Activated naive CD4-positive, alpha-beta T cell treated with anti-CD3 and anti-CD28 coated beads, Interleukin-2, amount 50 U/mL, for 16 hours (primary cell): ENCODE results near the gene SRPRB.

Experiments
- DNase-seq: peaks from one replicate; pipeline ENCODE4 v3.0.0-alpha.2; 2020

SRPRB gene

DNA sequence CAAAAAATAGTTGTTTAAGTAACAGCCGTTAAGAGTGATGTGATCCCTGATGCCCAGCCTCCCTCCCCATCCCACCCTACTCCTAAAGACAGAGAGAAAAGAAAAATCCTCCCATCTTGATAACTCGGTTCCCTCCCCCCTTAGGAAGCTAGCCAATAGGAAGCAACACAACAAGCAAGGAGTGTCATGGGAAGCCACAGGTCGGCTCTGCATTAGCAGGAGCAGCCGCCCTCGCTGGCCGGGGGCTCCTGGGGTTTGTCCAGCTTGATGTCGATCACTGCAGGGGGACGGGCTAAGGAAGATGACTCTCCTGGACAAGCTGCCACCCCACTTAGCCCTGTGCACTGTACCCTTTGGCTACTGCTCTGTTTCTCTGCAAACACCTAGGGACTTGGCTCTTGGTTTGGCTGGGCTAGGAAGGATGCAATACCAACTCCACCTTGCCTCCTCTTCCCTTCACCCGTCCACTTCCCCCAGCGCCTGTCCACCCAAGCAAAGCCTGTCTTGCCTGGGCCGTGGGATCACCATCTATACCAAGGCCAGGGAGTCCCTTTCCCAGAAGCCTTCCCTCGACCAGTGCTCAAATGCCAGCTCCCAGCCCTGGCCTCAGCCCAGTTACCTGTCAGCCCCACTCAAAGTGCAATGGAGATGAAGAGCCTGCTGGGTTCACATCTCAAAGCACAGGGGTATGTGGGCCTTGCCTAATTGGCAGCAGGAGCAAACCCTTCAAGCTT, 23.1 kb downstream of the SRPRB start:
- DNase-seq = no peak

- no peak for DNase-seq
These were observed 23.7 kb downstream of the SRPRB start for GRCh38 chr3:133829310-133829707.

DNA sequence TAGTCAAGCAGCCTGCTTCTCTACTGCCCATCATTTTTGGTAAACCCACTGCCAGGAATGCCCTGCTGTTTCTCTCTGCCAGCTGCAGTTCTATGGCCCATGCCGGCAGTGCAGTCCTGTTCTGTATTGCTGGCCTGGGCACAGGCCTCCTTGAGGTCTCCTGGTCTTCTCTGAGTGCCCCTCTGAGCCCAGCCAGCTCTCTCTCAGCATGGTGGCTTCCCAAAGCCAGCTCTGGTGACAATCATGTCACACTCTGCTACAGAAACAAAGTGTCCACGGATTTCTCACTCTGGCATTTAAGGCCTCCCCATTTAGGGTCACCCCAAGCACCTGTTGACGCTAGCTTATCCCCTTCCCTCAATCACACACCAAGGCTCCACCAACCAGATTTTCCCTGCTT, 24.5 kb downstream of the SRPRB start:
- no peak for DNase-seq

DNA sequence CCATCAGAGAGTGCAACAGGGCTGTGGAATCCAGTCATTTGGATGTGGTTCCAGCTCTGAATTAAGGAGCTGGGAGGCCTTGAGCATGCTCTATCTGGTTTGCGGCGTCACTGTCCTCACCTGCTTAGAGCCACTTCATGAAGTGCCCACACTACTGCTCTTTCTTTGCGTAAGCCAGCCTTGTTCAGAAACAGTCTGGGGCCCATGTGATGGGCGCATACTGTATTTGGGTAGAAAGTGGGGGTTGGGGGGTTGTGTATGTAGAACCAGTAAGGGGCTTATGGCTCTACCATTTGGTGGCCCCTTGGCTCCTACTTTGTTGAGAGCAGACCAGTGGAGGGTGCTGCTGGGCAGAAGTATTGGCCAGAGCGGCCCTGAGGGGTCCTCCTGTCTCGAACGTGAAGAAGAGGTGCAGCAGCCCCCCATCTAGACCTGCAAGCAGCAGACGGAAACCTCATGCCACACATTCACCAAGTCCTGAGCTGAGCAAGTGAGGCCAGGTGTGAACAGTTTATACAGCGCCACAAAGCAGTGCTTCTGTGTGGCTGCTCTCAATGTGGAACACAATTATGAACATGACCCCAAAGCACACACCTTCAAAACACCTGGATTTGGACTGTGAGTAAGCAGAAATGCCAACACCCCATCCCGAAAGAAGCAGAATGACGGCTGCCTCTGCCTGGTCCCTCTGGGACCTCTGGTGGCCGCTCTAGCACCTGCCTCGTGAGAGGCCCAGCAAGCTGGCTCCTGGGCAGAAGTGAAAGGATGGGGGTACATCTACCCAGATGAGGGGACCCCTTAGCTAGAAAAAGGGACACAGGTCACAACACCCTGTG, 26.6 kb downstream of the SRPRB start:
- DNase-seq = no peak

GRCh38 chr3:133832802-133833144, 27.2 kb downstream of the SRPRB start:
- DNase-seq = no peak

GRCh38 chr3:133833267-133833666, 27.7 kb downstream of the SRPRB start:
- DNase-seq = no peak

GRCh38 chr3:133833880-133834620, 28.4 kb downstream of the SRPRB start:
- DNase-seq = no peak

DNA sequence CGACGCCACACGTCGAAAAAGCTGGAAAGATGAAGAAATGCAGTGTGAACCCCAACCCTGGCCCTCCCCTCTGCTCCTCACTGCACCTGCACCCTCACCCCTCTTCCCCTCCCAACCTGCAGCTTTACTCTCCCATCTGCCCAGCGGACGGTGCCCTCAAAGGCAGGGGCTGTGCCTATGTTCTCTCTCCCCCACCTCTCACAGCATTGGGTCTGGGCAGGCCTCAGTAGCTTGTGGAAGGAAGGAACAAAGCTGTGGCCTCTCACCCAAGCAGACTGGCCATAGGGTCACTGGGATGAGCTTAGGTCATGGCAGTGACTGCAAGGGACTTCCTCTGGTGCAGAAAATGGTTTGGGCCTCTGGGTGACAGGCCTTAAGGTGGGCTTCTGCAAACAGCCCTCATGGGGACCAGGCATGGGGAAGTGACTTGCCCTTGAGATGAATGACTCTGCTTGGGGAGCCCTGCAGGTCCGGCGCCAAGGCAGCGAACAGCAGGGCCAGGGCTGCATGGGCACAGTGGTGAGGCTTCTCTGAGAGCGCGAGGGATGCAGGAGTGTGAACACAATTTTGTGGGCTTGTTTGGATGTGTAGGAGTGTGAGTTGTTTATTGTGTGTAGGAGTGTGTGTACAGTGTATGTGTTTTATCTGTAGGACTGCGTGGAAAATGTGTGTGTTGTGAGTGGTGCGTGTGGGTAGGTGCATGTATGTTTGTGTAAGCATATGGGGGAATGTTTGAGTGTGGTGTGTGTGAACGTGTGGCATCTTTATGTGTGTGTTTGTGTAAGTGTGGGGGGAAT, 29.2 kb downstream of the SRPRB start:
- no peak for DNase-seq

DNA sequence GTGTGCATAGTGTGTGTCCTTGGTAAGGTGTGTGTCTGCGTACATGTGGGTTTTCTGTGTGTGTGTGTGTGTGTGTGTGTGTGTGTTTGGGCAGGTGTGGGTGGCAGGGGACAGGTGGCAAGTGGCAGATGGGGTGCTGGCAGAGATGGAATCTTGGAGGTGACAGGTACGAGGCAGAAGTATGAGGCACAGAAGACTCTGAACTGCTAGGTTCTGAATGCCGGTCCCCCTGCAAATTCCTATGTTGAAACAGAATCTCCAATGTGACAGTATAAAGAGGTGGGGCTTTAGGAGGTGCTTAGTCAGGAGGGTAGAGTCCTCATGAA, 29.8 kb downstream of the SRPRB start:
- DNase-seq = no peak

- no peak for DNase-seq
These were observed 30.3 kb downstream of the SRPRB start for GRCh38 chr3:133835961-133836360.

DNA sequence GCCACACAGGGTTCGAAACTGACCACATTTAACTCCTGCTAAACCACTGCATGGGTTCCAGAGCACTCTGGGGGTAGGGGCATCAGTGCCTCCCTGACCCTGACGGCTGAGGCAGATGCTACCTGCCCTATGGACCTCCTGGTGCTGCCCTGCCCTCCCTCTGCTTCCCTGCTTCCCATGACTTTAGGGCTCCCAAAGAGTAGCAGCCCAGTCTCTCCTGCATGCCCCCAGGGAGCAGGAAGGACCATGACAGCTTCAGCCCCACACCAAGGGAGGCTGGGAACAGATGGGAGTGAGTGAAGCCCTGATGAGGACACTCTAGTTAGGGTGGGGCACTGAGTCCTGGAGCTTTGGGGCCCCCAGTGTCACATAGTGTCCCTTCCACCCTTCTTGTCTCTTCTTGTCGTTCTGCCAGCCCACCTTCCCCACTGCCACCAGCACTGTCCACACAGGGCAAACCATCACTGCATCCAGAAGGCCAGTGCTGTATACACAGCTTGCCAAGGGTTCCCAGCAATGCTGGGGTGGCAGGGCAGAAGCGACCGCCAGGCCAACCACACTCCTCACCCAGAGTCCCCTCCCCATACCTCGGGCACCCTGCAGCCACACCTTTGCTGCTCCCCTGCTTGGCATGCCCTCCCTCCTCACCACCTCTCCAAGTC, 31.0 kb downstream of the SRPRB start:
- DNase-seq = no peak

- DNase-seq = no peak
These were observed 32.1 kb downstream of the SRPRB start for GRCh38 chr3:133837487-133838295.

DNA sequence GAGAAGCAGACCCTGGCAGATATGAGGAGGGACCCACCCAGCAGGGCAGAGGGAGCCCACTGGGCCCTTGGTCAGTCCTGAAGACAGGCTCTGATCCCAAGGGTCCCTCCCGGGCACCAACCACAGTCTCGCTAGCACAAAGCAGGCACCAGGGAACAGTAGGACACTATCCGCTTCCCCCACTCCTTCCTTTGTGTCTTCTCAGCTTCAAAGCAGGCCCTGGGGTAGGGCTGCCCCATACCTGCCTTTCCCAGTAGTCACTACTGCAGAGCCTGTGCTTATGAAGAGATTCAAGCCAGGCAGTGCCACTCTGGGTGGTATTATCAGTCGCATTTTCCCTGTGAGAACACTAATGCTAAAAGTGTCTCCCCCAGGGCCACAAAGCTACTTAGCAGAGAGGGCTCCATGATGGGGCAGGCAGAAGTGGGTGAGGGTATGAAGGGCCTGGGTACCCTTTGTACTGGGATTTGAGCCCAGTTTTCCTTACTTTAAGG, 32.7 kb downstream of the SRPRB start:
- DNase-seq = no peak

DNA sequence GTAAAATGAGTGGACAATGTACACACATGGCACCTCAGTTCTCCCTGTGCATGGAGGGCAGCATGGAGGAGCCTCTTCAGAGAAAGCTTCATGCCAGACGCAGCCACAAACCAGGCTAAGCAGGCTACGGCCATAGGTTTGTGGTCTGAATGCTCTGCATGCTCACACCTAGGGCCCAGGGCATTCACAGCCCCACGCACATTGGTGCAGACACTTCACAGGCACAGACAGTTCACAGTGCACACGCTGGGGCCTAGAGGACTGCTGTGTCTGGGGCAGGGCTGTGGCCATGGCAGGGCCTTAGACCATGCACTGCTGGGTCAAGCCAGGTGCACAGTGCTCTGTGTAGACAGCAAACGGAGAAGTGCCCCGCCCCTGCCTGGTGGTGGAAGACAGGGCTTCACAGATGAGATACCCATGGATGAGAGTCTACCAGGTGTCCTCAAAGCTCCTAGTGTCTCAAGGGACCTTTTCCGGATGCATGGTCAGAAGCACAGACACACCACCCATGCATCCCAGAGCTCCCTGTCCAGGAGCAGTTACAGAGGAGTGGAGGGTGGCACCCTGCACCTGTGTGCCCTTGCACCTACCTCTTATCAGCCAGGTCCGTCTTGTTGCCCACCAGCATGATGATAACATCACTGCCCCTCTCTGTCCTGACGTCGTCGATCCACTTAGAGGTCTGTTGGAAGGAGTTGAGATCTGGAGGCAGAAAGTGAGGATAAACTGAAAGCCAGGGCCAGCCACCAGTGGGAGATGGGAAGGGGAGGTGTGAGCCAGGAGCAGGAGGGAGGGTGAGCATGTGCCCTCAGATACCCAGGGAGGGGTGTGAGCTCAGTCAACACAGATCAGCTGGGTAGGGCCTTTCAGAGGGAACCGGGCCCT, 33.5 kb downstream of the SRPRB start:
- no peak for DNase-seq

DNA sequence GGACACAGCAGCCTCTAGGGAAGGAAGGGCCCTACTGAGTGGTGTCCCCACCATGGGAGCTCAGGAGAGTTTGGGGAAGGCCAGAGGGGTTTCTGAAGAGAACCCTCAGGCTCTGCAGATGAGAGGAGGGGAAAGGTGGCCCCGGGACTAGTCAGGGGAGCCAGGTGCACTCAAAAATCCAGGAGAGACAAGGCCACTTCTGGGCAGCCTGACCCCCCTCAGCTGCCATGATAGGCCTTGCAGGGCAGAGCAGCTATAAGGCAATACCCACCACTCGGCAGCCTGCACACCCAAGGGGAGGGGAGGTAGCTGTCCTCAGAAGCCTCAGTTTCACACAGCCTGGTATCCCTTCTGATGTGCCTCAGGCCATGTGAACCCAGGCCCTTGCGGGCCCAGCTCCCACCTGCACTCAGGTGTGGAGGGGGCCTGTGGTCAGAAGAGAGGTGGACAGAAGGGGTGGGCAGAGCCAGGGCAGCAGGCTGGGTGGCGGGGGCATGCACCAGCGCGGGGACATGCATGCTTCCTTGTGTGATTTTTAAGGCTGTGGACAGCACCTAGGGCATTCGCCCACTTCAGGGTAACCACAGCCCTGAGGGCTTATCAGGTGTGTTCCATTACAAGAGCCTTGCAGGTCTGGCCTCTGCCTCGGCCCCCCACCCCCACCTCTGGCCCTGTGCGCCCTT, 34.6 kb downstream of the SRPRB start:
- no peak for DNase-seq

DNA sequence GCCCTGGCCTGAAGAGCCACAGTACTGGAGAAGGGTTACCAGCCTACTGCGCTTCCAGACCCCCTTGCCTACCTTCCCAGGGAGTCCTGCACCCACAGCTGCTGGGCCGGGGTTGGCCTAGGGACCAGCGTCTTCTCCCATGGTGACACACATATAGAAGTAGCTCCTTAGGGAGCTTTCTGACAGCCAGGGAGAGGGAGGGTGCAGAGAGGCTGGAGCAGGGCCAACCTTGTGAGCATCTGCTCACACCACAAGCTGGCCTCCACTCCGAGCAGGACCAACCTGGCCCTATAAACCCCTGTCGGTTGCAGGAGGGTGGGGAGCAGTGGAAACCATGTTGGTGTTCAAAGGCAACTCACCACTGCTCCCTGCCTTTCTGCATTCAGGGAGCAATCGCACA, 35.2 kb downstream of the SRPRB start:
- no peak for DNase-seq

DNA sequence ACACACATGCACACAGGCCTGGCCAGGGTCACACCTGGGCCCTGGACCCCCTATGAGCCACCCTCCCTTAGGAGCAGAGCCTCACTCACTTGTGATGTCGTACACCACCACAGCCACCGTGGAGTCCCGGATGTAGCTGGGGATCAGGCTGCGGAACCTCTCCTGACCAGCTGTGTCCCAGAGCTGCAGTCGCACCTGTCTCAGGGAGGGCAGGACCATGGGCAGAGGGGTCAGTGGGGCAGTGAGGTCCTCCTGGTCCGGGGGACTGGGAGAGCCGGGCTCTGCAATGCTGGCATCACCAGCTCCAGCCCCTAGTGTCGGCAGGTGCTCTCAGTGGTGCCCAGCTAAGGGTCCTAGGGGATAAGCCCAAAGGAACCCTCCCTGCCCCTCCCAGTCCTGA, 35.6 kb downstream of the SRPRB start:
- no peak for DNase-seq

GRCh38 chr3:133842158-133842557, 36.5 kb downstream of the SRPRB start:
- no peak for DNase-seq

- no peak for DNase-seq
These were observed 38.0 kb downstream of the SRPRB start for GRCh38 chr3:133843634-133844033.

- DNase-seq = no peak
These were observed 39.5 kb downstream of the SRPRB start for GRCh38 chr3:133845127-133845526.
